WI38 (cell line): ENCODE results near the gene CBX6.

Source experiments
- H3K4me3 ChIP-seq: 2 replicates; pipeline ENCODE4 v1.5.1; 2011; ENCODE audit warnings: low read depth, mild to moderate bottlenecking, control low read depth, low read length
- CTCF ChIP-seq: IDR thresholded peaks from 2 replicates; pipeline ENCODE4 v1.5.1; 2012; ENCODE audit warnings: low read depth, mild to moderate bottlenecking, control low read depth, low read length

The CBX6 gene

DNA sequence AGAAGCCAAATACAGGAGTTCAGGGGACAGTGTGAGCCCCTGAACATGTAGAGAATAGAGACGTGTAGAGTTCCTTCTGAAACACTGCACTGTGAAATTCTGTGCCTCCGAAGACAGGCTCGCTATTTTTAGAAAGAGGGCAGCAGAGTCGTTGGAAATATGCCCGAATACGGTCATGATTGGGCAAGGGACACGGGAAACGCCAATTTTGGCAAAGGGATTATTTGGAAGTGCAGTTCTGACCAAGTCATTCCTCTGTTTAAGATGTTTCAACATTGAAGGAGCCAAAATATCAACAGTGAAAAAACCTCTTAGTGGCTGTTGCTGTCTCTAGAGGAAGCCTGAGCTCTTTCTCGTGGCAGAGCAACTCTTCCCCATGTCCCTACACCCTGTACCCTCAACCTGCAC, 9.5 kb upstream of the CBX6 start:
- peak overlapping the region; percentile 13; the same call in 1 of the 2 replicates for H3K4me3 ChIP-seq
- TF ChIP-seq CTCF, result no peak

DNA sequence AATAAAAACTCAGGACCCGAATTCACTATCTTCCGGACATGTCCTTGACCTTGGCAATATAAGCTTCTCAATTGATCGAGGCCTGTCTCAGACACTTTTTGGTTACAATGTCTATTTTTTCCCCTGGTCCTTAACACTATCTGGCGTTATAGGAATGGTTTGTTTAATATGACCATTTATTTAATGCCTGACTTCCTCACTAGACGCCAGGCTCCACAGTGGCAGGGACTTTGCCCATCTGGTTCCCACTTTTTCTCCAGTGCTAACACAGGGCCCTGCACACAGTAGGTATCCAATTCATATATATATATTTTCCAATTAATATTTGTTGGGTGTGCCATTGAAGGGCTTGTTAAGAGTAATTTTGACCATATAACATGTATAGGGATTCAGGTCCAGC, 7.9 kb upstream of the CBX6 start:
- TF ChIP-seq CTCF, result no peak
- H3K4me3 ChIP-seq, result no peak overlapping the region

- no peak overlapping the region for H3K4me3 ChIP-seq
- TF ChIP-seq CTCF, result no peak
These were observed 7.2 kb upstream of the CBX6 start for GRCh38 chr22:38879108-38879729.

DNA sequence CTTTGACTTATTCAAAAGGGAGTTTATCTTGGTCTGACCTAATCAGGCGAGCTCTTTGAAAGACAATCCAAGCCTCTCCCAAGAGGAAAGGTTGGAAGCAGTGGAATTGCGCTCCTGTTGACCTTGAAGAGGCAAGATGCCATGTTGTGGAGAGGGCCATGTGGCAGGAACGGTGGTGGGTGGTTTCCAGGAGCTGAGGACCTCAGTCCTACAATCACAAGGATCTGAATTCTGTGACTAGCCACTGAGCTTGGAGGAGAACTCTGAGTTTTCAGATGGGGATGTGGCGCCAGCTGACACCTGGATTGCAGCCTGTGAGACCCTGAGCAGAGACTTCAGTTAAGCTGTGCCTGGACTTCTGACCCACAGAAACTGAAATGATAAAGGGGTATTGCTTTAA, 6.0 kb upstream of the CBX6 start:
- no peak for TF ChIP-seq CTCF
- H3K4me3 ChIP-seq, result no peak overlapping the region

GRCh38 chr22:38874529-38875222, 2.7 kb upstream of the CBX6 start:
- no peak overlapping the region for H3K4me3 ChIP-seq
- TF ChIP-seq CTCF, result no peak

GRCh38 chr22:38873469-38874411, 1.7 kb upstream of the CBX6 start:
- no peak overlapping the region for H3K4me3 ChIP-seq

More at GRCh38 chr22:38873469-38874411, 1.7 kb upstream of the CBX6 start:
- no peak for TF ChIP-seq CTCF
